Endometrium (tissue), 2 donors: ENCODE results near the gene CSMD2.

Source experiments
- FAIRE-seq: peaks from 2 replicates; lab custom pipeline; 2012; peaks lifted over from hg19 to GRCh38; lab: Jason Lieb, UNC
- donor health status: control.
- donor health status: control.

The CSMD2 gene

DNA sequence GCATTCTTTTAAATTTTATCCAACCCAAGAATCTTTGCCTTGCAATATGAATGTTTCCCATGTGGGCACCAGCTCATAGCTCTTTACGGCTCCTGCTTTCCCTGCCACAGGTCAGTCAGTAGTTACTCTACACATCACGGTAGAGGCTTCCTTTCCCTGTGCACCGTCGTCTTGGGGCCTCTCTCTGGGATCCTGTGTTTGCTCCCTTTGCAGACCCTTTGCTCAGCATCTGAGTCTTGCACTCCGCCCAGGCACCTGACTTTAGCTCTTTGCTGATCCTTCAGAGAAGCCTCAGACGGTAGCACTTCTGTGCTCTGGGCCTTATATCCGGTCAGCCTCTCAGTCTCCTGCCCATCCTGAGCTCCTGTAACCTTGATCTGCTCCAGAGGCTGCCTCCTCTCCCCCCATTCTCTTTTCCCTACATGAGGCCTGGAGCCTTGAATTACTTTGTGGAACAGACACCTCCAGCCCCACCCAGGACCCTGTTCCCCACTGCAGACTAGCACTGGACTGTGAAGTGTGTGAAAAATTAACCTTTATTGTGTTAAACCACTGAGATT is 484.7 kb downstream of the CSMD2 start:
- FAIRE-seq: no peak

DNA sequence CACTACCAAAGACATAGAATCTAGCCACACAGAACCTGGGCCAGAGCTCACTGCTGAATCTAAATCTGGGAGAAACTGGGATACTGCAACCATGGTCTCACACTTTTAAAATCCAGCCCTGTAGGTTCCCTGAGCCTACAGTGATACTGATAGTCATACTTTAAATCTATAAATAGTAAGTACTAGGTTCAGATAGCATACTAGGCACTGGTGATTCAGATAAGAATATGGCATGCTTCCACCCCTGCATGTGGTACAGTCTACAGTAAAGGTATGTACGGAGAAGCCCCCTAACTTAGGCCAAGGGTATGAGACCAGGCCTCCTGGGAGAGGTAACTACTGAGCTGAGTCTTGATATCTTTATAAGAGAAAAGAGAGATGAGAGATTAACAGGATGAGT is 494.5 kb downstream of the CSMD2 start:
- no peak for FAIRE-seq

- no peak for FAIRE-seq
These were observed 496.3 kb downstream of the CSMD2 start for GRCh38 chr1:33668695-33669094.

DNA sequence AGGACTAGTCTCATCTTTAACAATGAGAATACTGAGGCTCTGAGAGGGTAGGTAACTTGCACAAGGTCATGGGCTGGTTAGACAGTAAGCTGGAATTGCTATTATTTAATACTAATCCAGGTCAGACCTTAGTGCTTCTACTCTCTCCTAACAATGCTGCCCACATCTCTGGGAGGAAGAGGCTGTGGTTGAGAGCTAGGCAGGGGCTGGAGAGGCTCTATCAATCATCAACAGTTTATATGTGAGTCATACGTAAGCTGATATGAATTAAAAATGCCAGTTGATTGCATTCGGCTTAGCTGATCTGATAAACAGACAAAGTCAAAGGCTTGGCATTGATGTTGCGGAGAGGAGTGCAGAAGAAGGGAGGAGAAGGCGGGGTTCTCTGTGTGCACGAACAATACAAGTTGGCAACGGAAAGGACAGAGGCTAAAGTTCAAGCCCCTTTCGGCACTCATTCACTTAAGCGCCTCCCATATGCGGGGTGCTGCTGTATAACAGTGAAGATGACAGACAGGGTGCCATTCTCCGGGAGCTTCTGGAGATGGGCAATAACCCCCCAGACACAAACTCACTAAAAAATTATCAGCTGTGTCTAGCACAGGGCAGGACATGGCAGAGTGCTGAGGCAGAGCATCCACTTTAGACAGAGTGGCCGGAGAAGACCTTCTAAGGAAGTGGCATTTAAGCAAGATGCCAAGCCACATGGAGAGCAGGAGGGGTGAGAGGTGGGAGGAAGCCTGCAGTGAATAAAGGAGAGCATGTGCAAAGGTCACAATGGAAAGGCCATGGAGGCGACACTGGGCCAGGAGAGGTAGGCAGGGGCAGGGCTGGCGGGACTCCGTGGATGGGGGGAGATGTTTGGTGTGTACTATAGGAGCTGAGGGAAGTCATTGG is 497.4 kb downstream of the CSMD2 start:
- FAIRE-seq: no peak

- no peak for FAIRE-seq
These were observed 498.4 kb downstream of the CSMD2 start for GRCh38 chr1:33666616-33667015.

GRCh38 chr1:33661811-33662454 is 503.1 kb downstream of the CSMD2 start:
- FAIRE-seq: no peak

DNA sequence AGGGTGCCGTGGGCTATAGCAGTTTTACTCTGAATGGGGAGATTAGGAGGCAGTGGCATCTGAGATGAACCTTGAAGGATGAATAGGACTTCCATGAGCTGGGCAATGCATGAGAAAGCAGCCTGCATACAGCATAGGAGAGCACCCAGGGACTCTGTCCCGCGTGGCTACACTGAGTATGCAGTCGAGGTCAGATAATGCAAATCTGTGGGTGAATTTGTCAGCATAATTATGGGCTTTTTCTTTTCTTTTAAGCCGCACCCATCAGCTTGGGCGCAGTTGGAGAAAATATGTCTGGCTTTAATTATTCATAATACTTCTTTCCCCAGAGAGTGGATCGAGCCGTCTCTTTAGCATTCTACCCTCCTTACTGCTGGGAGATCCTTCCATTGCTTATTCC is 504.1 kb downstream of the CSMD2 start:
- FAIRE-seq: no peak

- no peak for FAIRE-seq
These were observed 504.8 kb downstream of the CSMD2 start for GRCh38 chr1:33660244-33660643.

GRCh38 chr1:33659641-33660040 is 505.4 kb downstream of the CSMD2 start:
- FAIRE-seq: no peak

DNA sequence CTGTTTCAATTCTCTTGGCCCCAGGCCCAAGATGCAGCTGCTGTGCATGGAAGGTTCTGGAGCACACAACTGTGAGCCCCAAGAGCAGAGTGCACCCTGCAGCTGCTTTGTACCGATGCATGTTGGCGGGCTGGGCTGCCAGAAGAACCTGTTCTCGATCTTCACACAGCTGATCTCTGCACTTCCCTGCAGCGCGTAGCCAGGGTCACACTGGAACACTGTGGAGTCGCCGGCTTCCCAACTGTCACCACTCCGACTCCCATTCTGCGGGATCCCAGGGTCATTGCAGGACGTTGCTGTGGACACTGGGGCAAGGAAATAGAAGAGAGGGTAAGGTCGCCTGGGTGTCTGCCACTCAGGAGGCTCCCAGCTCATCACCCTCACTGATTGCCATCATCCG is 507.2 kb downstream of the CSMD2 start:
- no peak for FAIRE-seq

- no peak for FAIRE-seq
These were observed 508.5 kb downstream of the CSMD2 start for GRCh38 chr1:33656467-33657005.

DNA sequence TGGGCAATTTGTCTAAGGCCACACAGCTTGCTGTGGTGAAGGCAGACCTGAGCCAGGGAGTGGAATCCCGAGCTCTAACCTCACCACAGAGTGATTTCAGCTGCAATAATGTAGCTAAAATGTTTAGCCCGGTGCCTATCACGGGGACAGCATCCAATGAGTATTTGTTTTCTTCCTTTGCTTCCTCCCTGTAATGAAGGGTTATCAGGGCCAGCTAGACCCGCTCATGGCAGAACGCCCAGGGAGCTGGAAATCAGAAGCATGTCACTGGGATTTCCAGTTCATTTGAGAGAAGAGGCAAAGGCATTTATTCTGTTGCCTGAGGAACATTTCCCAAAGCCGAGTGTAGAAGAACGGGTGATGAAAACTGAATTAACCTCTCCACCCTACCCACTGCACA is 509.5 kb downstream of the CSMD2 start:
- FAIRE-seq: no peak

DNA sequence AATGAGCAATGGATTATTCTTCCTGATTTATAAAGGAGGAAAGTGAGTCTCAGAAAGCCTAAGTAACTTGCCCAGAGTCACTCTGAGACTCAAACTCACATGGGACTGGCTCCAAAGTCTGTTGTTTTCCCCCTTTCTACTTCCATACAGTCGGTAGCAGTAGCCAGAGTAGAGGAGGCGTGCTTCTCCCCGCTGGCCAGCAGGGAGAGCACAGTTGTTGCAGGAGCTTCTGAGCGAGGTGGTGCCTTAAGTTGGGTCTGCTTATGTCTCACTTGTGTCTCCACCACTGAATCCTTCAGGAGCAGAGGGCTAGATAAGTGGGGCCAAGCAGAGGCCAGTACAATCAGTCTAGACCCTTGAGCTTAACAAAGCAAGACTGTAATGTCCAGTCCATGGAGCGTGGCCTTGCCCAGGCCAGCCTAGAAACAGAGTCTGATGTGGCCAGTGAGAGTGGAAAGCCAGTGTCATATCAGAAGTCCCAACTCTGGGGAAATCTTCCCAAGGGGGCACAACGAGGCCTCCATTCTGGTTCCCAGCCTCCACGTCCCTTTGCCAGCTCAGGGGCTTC is 510.7 kb downstream of the CSMD2 start:
- FAIRE-seq: no peak

DNA sequence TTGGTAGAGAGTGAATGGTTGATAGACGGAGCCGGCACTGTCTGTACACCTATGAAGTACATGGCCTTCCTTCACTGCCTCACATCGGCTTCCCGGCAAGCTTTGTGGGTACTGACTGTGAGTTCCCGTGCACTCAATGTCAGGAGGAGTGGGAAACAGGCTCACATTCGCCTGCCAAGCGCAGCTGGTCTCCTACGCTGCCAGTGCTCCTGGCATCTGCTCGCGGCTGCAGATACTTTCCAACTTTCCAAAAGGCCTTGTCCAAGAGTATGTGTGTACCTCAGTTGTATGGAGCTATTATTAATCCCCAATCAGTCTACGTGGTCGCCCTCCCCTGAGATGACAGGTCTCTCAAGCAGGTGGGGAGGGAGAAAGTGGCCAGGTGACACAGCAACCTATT is 511.8 kb downstream of the CSMD2 start:
- no peak for FAIRE-seq

GRCh38 chr1:33650708-33651107 is 514.3 kb downstream of the CSMD2 start:
- no peak for FAIRE-seq

DNA sequence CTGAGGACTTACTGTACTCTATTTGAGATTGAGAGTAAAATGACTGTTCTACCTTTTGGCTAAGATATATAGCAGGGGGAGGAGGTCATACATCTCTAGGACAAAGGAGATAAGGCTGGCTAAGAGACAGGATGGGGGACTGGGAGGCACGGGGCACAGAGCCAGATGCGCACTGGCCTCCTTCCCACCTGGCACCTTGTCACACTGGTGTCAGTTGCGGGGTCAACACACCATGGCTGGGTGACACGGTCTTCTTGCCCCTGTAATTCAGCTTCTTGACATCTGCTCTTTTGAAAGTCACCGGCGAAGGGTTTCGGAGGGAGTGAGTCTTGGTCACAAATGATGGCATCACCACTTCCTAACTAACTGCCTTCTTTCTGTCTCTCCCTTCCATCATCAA is 515.3 kb downstream of the CSMD2 start:
- no peak for FAIRE-seq

- FAIRE-seq: no peak
These were observed 521.8 kb downstream of the CSMD2 start for GRCh38 chr1:33643216-33643615.

- FAIRE-seq: no peak
These were observed 523.8 kb downstream of the CSMD2 start for GRCh38 chr1:33641104-33641830.

DNA sequence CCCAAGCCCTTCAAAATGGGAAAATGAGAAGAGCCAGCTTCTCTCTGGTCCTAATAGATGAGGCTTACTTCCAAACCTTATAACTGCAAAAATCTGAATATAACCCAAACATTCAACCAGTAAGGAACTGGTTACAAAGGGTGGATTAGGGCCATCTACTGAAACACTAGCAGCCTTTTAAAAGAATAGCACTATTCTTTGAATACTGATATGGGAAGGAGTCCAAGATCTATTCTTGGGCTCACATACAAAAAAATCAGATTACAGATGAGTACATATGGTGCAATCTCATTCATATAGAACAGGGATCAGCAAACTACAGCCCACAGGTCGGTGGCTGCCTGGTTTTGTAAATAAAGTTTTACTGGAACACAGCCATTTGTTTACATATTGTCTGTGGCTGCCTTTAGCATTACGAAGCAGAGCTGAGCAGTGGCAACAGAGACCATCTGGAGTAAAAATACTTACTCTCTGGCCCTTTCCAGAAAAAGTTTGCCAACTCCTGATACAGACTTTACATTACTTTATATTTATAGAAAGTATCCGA is 524.8 kb downstream of the CSMD2 start:
- no peak for FAIRE-seq

- FAIRE-seq: no peak
These were observed 527.1 kb downstream of the CSMD2 start for GRCh38 chr1:33637846-33638440.

DNA sequence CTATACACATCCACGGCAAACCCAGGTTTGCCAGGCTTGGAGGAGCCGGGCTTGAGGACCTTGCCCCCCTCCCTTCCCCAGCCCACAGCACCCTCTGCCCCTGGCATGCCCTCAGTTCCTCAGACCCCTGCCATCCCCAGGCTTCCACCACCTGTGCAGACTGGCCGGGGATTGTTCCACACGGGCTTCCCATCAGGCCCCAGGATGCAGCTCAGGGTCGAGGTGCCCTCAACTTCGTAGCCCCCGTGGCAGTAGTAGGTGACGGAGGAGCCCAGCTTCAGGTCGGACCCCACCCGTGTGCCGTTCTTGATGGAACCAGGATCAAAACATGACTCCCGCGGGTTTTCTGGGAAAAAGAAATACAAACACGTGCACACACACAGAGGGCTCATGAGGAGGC is 528.8 kb downstream of the CSMD2 start:
- FAIRE-seq: no peak
